HG03432 (cell line): ENCODE data around the gene CYP3A5.
"Not testable (repeated sequence)": the region's sequence is repeated elsewhere in the genome, so short reads cannot be mapped to it uniquely, and the experiment has no call there.

Source experiments
- ATAC-seq: cut with Tn5 transposase; IDR thresholded peaks from one replicate; pipeline ENCODE4 v1.9.1; 2021; ENCODE audit warnings: mild to moderate bottlenecking, moderate library complexity; ENCODE audit not compliant: unreplicated experiment

Gene CYP3A5

DNA sequence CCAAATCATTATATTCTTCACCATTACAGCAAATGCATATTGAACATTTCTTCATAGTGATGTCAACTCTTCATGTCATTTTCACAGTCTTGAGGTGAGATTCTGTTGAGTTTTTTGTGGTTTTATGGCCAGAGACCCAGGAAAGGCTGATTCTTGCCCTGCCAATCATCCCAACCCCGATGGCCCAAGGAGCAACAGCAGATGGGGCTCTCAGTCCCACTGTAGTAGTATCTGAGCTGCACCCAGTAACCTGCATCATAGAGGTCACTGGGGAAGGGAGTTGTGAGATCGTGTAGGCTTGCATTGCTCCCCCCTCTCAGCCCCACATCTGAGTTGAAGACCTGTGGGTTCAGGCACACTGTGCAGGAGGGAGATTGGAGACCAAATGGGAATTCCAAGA lies 36.3 kb downstream of the CYP3A5 start:
- no peak for ATAC-seq

DNA sequence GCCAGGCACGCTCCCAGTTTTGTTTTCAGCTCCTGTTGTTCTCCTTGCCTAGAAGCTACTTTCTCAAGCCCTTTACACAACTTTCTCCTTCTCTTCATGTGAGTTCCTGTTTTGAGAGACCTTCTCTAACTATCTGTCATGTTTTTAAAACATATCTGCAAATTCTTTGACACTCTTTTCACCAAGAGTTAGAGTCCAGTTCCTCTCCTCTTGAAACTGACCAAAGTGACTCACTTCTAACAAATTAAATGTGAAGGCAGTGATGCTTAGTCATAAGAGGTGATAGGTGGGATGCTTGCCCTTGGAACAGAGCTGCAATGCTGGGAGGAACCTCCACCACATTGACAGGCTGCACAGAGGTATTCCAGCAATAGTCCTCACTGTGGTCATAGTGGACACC lies 37.8 kb downstream of the CYP3A5 start:
- ATAC-seq, result no peak

DNA sequence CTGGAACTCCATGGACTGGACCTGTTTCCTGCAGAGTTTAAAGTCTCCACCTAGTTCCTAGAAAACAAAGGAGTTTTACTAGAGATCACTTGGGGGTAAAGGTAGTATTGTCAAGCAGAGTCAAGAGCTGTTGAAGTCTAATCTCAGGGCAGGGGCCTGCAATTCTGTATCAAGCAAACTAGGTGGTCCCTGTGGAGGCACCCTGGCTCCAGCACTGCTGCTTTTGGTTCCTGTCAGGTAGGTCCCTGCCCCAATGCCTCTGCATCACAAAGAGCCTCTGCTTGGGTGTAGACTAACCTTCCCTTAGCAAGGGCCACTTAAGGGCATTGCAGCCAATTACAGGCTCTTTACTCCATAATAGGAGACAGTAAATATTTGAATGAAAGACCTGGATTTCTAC lies 40.5 kb downstream of the CYP3A5 start:
- ATAC-seq, result no peak

DNA sequence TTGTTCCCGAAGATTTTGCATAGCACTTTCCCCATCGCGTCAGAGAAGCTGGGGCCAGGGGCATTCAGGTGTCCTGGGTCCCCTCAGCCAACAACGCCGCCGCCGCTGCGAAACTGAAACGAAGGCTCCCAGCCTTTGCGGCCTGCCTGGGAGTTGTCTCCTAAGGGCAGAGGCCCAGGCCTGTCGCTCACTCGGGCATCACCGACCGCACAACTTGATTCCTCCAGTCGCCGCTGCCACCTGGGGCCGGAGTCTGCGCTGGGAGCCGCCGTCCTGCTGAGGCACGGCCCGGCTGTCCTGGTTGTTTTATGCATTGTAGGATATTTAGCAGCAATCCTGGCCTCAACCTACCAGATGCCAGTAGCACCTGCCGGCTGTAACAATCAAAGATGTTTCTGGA lies 41.1 kb downstream of the CYP3A5 start:
- ATAC-seq, result no peak

- ATAC-seq, result not testable (repeated sequence)
These were observed 42.4 kb downstream of the CYP3A5 start for GRCh38 chr7:99637414-99637813.

- no peak for ATAC-seq
These were observed 48.3 kb downstream of the CYP3A5 start for GRCh38 chr7:99631295-99632109.

DNA sequence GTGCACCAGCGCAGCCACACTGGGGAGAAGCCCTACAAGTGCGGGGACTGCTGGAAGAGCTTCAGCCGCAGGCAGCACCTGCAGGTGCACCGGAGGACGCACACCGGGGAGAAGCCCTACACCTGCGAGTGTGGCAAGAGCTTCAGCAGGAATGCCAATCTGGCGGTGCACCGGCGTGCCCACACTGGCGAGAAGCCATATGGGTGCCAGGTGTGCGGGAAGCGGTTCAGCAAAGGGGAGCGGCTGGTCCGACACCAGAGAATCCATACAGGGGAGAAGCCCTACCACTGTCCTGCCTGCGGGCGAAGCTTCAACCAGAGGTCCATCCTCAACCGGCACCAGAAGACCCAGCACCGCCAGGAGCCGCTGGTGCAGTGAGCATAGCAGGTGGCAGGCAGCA lies 50.2 kb downstream of the CYP3A5 start:
- no peak for ATAC-seq

- no peak for ATAC-seq
These were observed 51.0 kb downstream of the CYP3A5 start for GRCh38 chr7:99628471-99629465.

DNA sequence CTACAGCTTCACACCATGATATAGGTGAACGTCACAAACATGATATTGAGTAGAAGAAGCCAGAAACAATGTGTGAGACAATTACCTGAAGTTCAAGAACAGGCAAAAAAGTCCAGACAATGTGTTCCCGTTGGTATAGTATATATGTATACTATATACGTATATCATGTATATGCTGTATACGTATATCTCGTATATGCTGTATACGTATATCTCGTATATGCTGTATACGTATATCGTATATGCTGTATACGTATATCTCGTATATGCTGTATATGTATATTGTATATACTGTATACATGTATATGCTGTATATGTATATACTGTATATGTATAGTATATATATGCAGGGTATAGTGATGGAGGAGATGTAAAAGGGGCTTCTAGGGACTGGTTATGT lies 52.3 kb downstream of the CYP3A5 start:
- no peak for ATAC-seq

GRCh38 chr7:99626661-99627060 lies 53.1 kb downstream of the CYP3A5 start:
- ATAC-seq, result no peak

DNA sequence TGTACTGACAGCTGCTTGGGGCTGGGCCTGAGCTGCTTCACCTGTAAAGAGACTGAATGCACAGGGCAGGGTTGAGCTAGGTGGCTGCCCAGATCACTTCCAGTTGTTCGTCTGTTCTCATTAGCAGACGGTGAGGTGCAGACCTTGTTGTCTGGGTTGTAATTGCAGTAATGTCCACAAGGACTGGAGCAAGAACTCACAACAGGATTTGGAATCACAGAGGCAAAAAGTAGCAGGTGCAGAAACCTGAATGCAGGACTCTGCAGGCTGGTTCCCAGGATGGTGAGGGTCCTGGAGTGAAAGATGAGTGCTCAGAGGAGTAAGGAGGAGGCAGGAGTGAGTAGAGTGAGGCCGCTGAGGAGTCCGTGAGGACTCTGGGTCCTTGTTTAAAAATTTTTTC lies 53.8 kb downstream of the CYP3A5 start:
- ATAC-seq, result no peak

DNA sequence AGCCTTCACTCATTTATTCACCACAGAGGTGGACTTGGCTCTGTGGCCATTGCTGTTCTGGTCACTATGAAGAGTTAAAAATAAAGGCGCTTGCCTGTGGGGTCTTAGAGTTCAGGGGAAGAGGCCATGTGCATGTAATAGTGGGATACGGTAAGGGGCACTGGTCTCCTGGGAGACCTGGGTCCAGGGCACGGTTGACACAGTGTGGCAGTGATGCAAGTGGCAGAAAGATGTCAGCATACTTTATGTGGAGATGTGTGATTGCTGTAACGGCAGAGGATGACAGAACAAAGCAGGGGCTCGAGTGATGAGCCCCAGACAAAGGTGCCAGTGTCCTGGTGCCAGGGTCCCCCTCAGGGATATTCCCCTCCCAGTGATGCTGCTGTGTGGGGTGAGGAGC lies 54.5 kb downstream of the CYP3A5 start:
- no peak for ATAC-seq

DNA sequence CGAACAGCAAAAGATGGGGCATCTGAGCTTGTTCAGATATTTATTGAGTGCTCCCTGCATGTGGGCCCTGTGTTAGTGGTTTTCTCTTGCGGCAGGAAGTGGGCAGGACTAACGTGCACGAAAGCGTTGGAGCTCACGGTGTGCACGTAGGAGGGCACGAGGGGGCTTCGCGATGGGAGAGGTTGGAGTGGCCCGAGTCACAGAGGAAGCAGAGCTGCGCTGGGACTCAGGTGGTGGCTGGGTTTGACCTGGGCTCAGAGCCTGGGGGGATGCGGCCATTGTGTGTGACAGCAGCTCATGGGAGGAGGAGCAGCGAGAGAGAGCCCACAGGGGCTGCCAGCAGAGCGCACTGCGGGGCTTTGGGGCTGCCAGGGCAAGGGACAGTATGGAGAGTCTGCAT lies 55.3 kb downstream of the CYP3A5 start:
- ATAC-seq, result no peak

GRCh38 chr7:99623702-99624447 lies 55.9 kb downstream of the CYP3A5 start:
- ATAC-seq, result no peak

DNA sequence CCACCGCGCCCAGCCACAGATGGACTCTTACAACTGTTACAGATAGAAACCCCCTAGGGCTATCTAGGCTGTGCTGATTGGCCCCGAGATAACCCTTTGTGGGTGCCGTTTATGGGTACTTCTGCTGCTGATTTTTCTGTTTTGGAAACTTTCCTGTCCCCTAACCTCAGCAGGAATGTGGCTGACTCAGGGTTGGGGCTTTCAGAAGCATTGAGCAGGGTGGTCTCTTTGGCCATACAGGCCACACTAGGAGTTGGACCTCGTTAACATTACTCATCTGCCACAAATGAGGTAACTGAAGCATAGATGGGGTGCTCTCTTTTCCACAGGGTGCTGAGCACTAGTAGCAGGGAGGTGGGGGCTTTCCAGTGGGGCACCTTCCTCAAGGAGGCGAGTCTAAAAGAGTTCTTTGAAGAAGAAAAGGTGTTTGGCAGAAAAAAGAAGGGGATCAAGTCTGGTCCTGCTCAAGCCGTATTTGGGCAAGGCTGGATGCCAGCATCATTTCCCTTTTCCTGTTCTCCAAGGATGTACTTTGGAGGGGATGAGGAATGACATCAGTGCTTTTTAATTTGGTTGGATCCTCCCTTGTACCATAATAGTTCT lies 56.6 kb downstream of the CYP3A5 start:
- no peak for ATAC-seq

GRCh38 chr7:99622596-99622995 lies 57.2 kb downstream of the CYP3A5 start:
- no peak for ATAC-seq

DNA sequence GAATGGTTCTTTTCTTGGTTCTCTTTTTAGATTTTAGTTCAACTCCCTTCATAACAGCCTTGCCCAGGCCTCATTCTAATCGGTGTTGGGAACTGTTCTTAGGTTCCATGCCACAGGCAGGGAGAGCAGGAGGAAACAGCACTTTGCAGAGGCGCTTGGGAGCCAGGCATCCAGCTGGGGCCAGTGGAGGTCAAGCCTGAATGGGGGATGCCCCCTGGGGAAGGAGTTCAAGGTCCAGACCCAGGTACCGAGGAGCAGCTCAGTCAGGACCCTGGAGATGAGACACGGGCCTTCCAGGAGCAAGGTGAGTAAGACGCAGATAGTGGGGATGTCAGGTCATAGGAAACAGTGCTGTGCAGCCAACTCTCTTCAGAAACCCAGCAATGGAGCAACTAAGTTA lies 58.5 kb downstream of the CYP3A5 start:
- ATAC-seq, result no peak

- ATAC-seq, result no peak
These were observed 60.1 kb downstream of the CYP3A5 start for GRCh38 chr7:99619571-99620130.

GRCh38 chr7:99618726-99619125 lies 61.1 kb downstream of the CYP3A5 start:
- ATAC-seq, result no peak

DNA sequence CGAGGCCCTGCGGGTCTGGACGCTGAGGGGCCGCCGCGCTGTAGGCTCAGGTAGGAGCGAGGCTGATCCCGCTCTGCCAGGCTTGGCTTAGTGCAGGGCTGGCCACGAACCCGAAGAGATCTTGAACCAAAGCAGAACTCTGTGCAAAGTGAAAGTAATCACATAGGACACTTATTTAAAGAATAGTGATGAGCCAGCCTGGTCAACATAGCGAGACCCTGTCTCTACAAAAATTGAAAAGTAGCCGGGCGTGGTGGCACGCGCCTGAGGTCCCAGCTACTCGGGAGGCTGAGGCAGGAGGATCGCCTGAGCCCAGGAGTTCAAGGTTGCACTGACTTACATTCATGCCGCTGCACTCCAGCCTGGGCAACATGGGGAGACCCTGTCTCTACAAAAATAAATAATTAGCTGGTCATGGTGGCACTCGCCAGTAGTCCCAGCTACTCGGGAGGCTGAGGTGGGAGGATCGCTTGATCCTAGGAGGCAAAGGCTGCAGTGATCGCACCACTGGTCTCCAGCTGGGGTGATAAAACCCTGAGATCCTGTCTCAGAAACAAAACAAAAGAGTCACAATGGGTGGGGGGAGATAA lies 62.5 kb downstream of the CYP3A5 start:
- ATAC-seq, result no peak
